LNCaP clone FGC (cell line): ENCODE results near the gene RDM1.
"Not testable (repeated sequence)": the region's sequence is repeated elsewhere in the genome, so short reads cannot be mapped to it uniquely, and the experiment has no call there.

Experiments
- DNase-seq: peaks from one replicate; pipeline ENCODE4 v3.0.0-alpha.2; 2011; ENCODE audit warnings: low read depth
- H3K4me3 ChIP-seq: 2 replicates; pipeline ENCODE4 v1.5.1; 2011; ENCODE audit warnings: mild to moderate bottlenecking, low read depth, low read length, control low read depth
- TF ChIP-seq, protein P1 (sequence below): IDR thresholded peaks from 2 replicates; pipeline ENCODE4 v1.5.1; 2012; ENCODE audit warnings: mild to moderate bottlenecking; ENCODE audit not compliant: control insufficient read depth, insufficient read depth; ENCODE audit errors: extremely low read depth

Gene RDM1

DNA sequence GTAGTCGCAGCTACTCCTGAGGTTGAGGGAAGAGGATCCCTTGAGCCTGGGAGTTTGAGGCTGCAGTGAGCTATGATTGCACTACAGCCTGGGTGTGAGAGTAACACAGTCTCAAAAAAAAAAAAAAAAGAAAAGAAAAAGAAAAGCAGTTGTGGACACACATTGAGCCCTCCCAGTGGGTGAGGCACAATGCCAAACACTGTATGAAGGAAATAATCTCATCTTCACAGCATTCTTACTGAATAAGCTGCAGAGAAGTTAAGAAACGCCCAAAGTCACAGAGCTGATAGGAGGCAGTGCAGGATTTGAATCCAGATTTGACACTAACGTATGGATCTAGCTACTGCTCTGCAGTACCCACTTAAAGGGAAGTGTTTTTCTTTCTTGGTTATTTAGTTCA lies 18.8 kb upstream of the RDM1 start:
- TF ChIP-seq, protein P1, sequence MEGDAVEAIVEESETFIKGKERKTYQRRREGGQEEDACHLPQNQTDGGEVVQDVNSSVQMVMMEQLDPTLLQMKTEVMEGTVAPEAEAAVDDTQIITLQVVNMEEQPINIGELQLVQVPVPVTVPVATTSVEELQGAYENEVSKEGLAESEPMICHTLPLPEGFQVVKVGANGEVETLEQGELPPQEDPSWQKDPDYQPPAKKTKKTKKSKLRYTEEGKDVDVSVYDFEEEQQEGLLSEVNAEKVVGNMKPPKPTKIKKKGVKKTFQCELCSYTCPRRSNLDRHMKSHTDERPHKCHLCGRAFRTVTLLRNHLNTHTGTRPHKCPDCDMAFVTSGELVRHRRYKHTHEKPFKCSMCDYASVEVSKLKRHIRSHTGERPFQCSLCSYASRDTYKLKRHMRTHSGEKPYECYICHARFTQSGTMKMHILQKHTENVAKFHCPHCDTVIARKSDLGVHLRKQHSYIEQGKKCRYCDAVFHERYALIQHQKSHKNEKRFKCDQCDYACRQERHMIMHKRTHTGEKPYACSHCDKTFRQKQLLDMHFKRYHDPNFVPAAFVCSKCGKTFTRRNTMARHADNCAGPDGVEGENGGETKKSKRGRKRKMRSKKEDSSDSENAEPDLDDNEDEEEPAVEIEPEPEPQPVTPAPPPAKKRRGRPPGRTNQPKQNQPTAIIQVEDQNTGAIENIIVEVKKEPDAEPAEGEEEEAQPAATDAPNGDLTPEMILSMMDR, result no peak
- no peak for DNase-seq
- H3K4me3 ChIP-seq, result no peak overlapping the region

DNA sequence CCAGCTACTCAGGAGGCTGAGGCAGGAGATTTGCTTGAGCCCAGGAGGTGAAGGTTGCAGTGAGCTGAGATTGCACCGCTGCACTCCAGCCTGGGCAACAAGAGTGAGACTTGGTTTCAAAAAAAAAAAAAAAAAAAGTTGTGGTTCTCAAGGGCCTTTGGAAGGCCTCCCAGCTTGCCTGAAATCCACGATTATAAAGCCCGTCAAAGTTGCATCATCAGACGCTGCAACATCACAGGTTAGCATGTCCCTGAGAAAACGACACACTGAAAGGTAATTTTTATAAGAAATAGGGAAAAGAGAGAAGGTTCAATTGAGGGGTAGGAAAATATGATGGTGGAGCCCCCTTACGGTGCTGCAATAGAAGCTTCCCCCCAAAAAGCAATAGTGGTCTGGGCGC lies 17.5 kb upstream of the RDM1 start:
- no peak overlapping the region for H3K4me3 ChIP-seq
- TF ChIP-seq, protein P1, result no peak
- DNase-seq, result no peak

DNA sequence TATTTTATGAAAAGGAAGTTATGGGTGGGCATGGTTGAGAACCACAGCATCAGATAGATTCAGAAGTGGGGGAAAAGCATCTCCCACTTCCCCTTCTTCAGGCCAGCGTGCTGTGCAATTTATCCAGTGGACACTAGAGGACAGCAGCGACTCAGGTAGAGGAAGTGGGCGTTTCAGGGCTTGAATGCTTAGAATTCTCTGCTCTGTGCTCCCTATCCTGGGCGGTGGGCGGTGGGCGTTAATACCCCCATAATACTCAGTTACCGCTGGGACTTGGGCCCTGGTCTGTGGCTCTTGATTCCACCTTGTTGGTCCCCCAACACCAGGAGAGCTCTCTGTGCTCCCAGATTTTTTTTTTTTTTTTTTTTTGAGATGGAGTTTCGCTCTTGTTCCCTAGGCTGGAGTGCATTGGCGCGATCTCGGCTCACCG lies 16.6 kb upstream of the RDM1 start:
- peak overlapping the region; percentile 40 for H3K4me3 ChIP-seq
- peak; percentile 6 for DNase-seq

DNA sequence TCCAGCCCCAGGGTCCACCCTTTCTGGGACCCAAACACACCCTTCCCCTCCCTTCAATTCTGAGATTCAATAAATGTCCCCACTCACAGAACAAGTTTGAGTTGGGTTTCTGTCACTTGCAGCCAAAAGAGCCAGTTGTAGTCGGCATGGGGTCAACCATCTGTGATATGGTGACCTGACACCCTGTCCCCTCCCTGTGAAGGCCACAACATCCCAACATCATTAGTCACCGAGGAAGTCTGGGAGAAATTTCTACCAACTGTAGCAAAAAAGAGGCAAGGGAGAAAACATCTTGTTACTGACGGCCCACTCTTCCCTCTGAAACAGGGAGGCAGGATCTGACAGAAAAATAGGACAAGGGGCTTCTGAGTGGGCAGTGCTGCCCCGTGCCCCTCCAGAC lies 13.6 kb upstream of the RDM1 start:
- TF ChIP-seq, protein P1, result no peak
- H3K4me3 ChIP-seq, result no peak overlapping the region
- DNase-seq, result no peak

More for the DNA sequence above, 16.6 kb upstream of the RDM1 start:
- TF ChIP-seq, protein P1, result peak; percentile 94

DNA sequence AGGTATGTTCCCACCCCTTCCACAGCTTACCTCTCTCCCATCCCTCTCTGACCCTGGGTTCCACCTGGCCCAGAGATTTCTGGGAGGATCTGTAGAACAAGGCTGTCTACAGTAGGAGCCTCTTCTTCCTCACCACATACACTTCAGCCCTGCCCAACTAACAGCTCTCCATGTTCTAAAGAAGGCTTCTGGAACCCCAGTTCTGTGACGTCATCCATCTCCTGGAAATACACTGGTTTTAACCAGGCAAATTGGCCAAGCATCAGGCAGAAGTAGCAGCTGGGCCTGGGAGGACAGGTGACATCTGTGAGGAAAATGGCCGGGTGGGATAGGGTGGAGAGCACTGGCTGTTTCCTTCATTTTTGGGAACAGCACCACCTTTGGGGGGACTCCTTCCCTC lies 13.0 kb upstream of the RDM1 start, which contains the start of gene LYZL6:
TSS of gene LYZL6 (minus strand) at position 177 of the 400 bp plus-strand sequence. CDS start 4,357 bp downstream, outside the sequence.
- TF ChIP-seq, protein P1, result no peak
- H3K4me3 ChIP-seq, result no peak within 1 kb of the TSS
- DNase-seq, result no peak

DNA sequence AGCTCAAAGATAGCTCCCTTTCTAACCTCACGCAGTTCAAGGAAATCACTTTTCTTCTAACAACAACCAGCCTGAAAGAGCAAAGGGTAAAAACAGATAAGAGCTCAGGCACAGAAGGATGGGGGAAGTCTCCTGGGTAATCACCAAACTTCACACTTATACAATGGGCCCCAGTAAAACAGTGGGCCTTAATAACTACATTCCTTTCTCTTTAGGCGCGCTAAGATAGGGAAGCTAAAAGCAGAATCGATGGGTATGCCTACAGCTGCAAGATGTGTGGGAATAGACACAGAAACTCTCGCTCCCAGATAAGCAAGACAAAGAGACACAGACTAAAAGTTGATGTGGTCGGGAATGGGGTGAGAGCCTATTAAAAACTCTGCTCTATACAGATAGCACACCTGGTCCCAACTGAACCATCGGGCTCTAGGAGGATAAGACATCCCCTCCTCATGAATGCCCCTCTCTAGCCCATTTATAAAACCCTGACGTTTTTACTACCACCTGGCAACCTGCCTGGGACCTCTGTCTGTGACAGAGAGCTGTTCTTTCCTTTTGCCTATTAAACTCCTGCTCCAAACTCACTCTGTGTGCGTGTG lies 12.1 kb upstream of the RDM1 start:
- H3K4me3 ChIP-seq, result no peak overlapping the region
- no peak for DNase-seq
- TF ChIP-seq, protein P1, result no peak

DNA sequence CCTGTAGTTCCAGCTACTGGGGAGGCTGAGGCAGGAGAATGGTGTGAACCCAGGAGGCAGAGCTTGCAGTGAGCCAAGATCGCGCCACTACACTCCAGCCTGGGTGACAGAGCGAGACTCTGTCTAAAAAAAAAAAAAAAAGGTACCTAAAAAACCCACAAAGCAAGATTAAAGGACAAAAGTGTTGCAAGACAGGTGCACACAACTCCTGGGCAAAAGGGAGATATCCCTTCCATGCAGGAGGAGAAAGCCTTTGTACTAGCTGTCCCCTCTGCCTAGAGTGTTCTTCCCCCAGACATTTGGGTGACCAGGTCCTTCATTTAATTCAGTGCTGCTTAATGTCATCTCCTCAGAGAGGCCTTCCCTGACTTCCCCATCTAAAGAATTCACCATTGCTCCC lies 7.9 kb upstream of the RDM1 start:
- H3K4me3 ChIP-seq, DNase-seq: not testable (repeated sequence)

DNA sequence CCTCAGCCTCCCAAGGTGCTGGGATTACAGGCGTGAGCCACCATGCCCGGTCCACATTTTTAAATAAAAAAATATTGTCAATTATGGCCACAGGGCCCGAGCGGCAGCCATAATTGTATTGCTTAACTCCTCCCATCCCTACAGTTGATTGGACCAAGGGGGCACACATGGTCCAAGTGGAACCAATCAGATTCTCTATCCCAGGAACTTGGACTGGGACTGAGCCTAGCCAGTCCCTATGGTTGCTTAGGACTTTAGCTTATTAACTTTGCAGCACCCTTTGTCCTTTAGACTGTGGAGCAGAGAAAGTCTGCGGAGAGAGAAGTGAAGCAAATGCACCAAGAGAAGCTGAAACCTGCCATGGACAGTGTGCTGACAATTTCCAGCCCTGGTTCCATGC lies 5.5 kb upstream of the RDM1 start:
- DNase-seq, result no peak
- no peak overlapping the region for H3K4me3 ChIP-seq
- TF ChIP-seq, protein P1, result no peak
